ENCODE data around the gene GRM1.

Gene GRM1
- long read RNA-seq, donor 1 = 0 reads
- long read RNA-seq, donor 2 = 0 reads
- long read RNA-seq, donor 3 = 0 reads
- long read RNA-seq, donor 4 = 0 reads
- long read RNA-seq, donor 5 = 0 reads
- long read RNA-seq, donor 6 = 0 reads
- long read RNA-seq, donor 7 = 0 reads
- long read RNA-seq, donor 8 = 0 reads

DNA sequence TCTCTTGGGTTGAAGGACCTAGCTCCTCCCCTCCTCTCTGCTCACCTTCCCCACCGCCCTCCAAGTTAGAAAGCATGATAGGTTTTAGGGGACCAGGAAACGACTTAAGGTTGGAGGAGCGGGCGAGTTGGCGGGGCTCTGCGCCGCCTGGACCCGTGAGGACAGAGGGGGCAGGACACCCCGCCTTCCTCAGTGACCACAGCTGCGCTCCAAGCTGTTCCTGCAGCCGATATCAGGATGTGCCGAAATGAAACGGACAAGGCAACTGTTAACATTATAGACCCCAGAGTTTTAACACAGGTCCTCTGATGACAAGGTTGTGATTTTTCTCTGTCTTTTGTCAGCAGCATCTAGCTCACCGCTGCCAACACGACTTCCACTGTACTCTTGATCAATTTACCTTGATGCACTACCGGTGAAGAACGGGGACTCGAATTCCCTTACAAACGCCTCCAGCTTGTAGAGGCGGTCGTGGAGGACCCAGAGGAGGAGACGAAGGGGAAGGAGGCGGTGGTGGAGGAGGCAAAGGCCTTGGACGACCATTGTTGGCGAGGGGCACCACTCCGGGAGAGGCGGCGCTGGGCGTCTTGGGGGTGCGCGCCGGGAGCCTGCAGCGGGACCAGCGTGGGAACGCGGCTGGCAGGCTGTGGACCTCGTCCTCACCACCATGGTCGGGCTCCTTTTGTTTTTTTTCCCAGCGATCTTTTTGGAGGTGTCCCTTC lies at the start of gene GRM1:
Gene GRM1, plus strand, starts transcription at position 212 of the 722 bp plus-strand sequence. Its CDS starts 456 bp downstream, at position 668.
- DNase-seq = peak; percentile 1

DNA sequence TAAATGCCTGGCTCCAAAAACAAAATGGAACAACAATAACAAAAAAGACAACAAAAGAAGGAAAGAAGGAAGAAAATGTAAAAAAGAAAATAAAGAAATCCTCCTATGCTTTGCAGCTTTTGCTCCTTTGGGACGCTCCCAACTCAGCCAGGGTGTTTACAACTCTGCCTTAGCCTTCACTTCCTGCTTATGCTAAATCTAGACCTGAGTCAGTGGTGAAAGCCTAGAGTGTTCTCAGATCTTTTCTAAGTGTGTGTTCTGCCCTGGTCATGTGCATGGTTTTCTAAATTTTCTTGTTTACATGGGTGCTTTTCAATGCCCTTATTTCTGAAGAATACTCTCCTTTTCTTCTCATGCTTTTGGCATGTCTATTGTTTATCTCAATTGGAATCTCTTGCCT lies 19.5 kb upstream of the GRM1 start:
- DNase-seq = no peak

DNA sequence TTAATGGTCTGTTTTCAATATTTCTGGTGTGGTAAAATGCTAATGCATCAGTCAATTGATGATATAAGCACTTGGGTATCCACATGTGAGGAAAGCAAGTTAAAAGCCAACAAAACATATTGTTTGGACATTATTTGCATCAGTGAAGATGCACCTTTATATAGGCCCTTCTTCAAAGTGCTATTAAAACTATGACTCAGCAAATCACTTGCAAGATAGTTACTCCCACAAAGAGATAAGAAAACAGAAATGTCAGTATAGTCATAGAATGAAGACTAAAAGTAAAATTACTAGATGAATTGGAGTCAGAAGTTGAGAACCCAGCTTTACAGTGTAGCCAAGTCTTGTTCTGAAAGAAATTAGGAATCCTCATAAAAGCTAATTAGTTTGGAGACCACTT lies 14.6 kb upstream of the GRM1 start:
- DNase-seq = no peak

DNA sequence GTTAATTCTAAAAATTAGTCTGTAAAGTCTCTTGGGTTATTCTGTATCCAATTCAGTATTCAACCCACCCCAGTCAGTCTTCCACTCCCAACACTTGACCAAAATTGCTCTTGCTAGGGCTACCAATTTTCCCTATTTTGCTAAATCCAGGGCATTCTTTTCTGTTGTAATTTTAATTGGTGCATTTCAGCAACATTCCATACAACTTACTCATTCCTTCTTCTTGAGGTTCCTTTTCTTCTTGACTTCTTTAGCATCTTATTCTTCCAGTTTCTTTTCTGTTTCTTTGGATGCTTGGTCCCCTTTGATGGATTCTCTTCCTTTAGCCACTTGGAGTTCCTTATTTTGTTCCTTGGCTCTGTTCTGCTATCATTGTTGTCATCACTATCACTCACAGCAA lies 11.2 kb upstream of the GRM1 start:
- DNase-seq = no peak

DNA sequence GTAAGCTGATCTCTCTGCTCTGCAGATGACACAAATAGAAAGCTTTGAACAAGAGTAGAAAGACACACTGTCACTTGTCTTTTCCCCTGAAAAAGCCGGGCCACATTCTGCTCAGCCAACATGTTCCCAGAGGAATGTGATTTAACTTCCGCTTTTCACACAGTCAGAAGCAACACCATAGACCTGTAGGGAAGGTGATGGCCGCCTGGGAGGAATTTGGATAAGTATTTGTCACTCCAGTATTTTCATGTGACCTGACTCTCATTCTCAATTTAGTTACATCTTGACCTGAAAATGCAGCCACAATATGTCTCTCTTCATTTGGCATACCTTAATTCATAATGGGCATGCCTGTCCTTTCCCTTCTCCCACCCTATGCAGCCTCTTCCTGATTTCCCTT lies 2.0 kb upstream of the GRM1 start:
- DNase-seq = no peak

DNA sequence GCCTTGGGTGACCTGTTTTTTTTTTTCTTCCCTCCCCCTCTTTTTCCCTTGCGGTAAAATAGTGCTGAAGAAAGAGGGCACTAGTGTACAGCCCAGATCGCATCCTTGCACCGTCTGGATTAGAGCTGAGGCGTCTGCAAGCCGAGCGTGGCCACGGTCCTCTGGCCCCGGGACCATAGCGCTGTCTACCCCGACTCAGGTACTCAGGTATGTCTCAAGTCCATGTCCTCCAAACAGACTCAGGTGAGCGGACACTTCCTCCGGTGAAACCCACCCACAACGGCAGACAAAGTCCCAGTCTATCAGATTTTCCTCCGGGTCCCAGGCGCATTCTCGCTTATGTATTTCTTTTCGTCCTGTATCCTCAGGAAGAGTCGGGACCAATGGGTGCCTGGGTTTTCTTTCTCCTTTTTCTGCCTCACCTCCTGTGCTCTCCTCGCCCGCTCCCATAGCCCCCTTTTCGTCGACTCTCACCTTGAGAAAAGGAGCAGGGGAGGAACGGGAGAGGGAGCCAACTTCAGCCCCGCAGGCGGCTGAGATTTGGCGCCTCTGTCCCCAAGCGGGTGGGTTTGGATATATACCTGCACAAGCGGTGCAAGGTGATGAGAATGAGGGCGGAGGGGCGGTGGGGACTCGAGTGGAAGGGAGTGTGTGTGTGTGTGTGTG lies 1.1 kb upstream of the GRM1 start:
- DNase-seq = peak; percentile 33

DNA sequence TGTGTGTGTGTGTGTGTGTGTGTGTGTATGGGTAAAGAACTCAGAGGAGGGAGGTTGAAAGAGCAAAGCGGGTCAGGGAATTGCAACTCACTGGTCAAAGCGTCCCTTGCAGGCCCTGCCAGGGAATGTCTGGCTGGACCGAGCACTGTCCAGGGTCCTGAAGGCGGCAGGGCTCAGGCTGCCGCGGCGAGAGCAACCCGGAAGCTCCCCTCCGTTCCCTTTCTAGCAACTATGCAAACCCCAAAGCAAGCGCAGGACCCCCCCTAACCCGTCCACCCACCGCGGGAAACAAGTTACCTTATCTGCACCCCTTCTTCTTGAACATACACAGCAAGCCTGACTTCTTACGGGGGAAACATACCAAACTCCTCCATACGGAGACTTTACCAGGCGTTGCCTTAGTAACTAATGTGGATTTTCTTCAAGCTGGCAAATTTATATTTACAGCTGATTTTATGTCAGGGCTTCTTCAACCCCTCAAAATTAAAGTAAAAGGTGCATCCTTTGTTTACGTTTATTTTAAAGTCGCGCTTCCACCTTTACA lies 538 bp upstream of the GRM1 start:
- peak; percentile 45 for DNase-seq

DNA sequence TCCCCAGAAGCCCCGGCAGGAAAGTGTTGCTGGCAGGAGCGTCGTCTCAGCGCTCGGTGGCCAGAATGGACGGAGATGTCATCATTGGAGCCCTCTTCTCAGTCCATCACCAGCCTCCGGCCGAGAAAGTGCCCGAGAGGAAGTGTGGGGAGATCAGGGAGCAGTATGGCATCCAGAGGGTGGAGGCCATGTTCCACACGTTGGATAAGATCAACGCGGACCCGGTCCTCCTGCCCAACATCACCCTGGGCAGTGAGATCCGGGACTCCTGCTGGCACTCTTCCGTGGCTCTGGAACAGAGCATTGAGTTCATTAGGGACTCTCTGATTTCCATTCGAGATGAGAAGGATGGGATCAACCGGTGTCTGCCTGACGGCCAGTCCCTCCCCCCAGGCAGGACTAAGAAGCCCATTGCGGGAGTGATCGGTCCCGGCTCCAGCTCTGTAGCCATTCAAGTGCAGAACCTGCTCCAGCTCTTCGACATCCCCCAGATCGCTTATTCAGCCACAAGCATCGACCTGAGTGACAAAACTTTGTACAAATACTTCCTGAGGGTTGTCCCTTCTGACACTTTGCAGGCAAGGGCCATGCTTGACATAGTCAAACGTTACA lies 817 bp downstream of the GRM1 start:
- DNase-seq = no peak

DNA sequence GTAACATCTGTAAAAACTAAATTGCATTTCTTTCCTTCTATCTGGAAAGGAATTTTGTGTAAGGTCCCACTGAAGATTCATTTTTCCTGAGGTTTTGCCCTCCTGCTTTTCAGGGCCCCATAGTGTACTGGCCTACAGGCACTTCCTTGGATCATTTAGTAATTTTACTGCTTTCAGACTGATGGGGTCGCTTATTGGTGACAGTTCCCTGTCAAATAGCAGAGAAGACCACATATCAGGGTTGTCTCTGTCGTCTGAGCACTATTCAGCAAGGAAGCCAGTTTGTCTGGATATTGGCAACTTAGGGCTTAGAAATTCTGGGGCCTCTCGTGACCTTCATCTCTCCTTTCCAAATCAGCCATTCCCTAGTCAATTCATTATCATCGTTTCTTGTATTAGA lies 3.5 kb downstream of the GRM1 start:
- DNase-seq = no peak

DNA sequence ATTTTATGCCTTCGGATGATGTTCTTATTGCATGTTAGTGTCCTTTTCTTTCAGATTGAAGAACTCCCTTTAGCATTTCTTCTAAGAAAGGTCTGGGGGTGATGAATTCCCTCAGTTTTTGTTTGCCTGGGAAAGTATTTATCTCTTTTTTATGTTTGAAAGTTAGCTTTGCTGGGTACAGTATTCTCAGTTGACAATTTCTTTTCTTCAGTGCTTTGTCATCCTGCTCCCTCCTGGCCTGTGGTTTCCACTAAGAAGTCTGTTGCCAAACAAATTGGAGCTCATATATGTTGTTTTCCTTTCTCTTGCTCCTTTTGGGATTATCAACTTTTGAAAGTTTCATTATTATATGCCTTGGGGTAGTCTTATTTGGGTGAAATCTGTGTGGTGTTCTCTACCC lies 11.5 kb downstream of the GRM1 start:
- DNase-seq = no peak

DNA sequence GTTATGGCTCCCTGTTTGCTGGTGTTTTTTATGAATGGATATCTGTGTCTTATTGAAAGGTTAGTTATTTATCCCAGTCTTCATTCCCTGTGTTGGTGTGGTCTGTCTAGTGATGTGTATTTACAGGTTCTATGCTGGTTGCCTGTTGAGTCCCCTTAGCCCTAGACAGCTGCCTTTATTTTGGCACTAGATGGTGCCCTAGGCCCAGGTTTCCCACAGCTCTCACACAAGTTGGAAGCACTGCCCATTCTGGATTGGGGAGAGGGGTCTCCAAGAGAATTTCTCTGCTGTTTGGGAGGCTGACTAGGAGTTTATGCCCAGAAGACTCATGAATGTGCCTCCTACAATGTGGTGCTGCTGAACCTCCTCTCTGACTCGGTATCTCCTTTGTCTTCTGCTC lies 12.4 kb downstream of the GRM1 start:
- DNase-seq = no peak

DNA sequence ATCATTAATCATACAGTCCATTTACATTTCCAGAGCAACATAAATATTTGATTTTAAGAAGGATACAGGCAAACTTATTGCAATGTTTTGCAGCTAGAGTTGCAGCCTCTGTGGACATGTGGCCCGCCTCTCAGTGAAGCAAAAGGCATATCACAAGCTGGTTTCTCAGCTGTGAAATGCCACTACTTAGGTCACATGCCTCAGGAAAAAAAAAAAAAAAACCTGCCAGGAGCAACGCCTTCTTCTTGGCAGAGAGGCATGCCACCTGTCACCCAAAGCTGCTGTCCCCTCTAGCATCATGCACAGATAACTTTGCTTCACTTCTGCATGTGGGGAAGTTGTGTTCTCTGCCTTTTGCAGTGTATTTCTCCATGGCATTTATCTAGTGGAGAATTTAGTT lies 18.5 kb downstream of the GRM1 start:
- DNase-seq = no peak

DNA sequence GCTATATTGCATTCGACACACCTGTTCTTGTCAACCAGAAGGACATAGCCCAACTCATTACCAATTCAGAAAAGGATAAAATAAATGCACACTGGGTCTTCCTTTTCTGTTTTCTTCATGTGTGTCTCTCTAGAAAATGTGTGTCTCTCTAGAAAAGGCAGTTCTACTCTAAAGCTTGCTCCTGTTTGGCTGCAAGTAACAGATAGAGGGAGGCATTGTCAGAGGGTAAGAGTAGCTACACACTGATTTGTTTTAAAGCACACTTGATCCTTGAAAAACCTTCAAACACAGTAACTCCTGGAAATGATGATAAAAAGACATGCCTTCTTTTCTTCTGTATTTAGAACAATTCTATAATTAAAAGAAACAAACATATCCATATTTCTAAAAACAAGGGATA lies 21.3 kb downstream of the GRM1 start:
- no peak for DNase-seq

DNA sequence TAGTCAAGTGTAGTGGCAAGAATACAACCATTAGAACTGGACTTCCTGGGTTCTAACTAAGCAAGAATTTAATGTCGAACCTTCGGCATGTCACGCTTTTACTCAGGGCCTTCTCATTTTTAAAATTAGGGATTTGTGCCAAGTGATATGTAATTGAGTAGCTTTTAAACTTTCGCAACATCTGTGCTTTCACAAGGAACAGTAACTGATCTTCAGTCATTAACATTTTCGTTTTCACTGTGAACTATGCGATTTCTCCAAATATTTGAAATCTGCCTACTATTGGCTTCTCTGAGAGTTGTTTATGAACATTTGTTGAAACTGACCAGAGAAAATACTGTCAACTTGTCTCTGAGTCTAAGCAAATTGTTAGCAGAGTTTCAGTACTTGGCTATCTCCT lies 27.6 kb downstream of the GRM1 start:
- DNase-seq = no peak

DNA sequence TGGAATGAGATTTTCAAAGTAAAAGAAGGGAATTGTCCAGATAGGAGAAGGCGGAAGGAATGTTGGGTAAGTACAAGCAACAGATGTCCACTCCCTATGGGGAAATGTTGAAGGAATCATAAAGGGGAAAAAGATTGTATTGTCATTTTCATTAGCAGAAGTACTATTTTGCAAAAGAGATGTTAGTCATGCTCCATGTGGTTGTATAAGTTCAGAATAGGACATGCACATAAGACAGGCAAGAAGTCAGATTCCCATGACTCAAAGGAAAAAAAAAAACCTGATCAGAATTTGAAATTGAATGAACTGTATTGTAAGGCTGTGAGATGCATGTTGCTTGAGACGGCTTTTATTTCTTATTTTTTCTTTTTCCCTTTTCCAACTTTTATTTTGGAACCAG lies 36.8 kb downstream of the GRM1 start:
- no peak for DNase-seq

DNA sequence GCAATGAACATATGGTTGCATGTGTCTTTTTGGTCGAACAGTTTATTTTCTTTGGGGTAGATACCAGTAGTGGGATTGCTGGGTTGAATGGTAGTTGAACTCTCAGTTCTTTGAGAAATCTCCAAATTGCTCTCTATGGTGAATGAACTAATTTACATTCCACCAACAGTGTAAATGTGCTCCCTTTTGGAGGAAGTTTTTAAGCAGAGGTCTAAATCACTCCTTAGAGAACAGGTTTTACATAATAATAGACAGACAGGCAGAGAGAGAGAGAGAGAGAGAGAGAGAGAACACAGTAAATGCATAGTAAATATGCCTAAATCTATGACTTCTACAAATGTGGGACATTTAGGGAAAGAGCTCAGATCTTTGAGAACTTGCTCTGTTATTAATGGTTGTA lies 37.6 kb downstream of the GRM1 start:
- no peak for DNase-seq

DNA sequence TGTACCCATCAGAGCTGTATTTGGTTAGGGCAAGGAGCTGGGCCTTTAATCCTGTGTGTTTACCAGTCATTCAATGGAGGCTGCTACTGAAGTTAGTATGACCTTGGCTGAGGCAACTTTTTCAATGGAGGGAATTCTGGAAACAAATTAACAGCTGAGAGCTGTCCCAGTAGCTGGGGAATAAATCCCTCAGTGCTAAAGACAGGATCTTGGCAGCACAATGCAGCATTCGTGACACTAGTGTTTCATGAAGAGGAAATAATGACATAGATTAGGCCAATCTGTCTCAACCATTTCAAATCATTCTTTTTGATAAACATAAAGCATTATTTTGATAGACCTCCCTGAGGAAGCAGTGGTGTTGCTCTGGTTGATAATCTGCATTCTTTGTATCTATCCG lies 42.9 kb downstream of the GRM1 start:
- DNase-seq = peak; percentile 2

DNA sequence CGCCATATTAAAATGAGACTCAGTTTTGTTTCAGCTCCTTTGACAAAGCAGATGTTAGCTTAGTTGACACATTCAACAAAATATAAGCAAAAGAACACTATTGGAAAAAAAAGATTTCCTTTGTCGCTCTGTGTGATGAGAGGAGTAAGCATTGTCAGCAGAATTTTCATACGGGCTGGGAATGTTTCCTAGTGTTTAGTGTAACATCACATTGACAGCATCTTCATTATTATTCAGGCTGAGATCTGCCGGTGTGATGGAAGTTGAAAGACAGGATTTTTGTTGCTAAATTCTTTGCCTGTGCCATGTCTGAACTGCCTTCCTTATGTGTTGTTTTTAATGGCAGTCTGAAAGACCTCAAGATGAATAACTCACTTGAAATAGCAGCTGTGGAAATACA lies 49.1 kb downstream of the GRM1 start:
- no peak for DNase-seq

DNA sequence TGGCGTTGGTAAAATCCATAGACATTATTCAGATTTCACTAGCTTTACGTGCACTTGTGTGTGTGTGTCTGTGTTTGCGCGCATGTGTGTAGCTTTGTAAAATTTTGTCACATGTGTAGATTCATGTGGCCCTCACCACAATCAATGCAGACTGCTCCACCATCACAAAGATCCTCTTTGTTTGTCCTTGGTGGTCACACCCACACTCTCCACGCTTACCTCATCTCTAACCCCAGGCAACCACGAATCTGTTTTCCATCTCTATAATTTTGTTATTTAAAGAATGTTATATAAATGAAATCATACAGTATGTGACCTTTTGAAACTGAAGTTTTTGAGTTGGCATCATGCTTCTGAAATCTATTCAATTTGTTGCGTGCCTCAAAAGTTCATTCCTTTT lies 58.5 kb downstream of the GRM1 start:
- no peak for DNase-seq

DNA sequence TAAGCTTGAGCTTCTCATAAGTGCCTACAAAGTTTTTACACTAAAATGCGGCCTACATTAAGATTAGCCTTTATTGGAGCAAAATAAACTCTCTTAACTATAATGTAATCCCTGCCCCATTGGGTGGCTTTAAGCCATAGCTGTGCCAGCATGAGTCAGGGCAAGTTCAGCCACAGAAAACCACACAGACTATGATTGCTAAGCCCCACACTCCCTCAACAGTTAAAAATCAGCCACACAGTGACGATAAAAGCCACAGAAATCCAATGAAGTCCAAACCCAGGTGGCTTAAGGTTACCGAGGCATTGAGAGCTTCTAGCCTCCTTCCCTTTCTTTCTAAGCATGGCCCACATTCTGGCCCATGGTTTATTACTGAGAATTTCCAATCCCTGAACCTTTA lies 61.6 kb downstream of the GRM1 start:
- DNase-seq = no peak

DNA sequence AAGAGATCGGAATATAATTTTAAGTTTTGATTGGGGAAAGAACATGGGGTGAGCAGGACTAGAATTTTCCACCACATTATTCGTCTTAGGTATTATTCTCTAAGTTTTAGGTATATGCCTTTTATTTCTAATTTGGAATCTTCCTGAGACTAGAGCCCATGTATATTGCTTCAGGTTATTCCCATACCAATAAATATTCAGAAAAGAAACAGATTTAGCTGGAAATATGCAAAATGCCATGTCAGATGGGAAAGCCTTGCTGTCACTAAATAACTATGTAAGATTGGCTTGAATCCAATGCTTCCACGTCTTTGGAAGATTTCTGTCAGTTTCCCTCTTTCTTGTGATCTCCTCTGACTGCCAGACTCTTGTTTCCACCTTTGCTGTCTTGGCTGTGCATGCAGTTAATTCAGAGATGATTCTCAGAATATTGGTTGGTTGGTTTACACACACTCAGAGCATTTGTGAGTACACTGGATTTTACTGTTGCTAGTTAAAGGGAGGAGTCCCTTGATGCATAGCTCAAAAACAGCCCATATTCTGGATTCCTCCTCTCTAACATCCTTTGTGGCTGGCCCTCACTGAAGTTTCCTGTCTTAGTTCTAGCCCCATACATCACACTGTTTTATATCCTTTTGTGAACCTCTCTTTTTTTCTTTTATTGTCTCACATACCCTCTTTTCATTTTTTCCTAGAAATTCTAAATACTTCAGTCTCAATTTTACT lies 64.3 kb downstream of the GRM1 start:
- no peak for DNase-seq

DNA sequence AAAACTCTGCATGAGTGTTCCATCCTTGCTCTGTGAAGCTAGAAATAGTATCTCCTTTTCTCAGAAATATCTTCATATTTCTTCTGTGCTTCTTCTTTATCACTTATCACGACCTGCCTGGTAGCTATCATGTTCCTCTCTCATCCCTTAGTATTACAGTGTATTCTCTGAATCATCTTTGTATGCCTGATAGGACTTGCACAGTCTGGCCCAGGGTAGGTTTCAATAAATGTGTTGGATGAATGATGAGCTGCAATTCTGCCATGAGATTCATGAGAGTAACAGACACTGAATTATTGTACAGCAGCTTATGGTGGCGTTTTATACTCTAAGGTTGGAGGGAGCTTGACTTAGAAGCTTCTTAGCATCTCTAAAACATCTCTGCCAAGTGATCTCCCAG lies 66.6 kb downstream of the GRM1 start:
- no peak for DNase-seq

DNA sequence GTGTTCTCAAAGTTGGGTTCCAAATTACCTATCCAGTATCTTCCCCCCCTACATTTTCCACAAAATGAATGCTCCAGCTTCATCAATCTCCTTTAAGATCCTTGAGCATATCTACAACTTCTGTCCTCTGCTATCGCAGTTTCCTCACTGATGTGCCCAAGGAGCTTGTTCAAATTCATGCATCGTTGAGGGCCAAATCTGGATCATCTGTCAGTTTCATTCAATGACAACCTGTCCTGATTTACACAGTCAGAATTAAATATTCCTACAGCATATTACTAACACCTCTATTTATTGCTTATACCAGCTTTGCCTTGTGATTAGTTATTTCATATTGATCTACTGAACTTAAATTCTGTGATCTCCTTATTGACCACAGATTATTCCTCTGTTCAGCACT lies 68.7 kb downstream of the GRM1 start:
- DNase-seq = no peak
